K562 (cell line): ENCODE results near the gene STK17A.

ENCODE experiments used
- ARID4B ChIP-seq: sonication (generic); formaldehyde crosslinking; IDR thresholded peaks from 2 replicates; pipeline ENCODE4 v1.8.0; 2022; ENCODE audit warnings: mild to moderate bottlenecking, missing genetic modification reagents
- CTCF ChIP-seq, 3 experiments: IDR thresholded peaks in 2 of 3; conservative IDR thresholded peaks in 1 of 3; 2 replicates each; pipeline ENCODE4 v1.5.1; 2011 to 2012; ENCODE audit warnings: low read length in 3 of 3, mild to moderate bottlenecking in 3 of 3, control low read depth in 2 of 3, improper control_type of control experiment in 1 of 3, inconsistent platforms in 1 of 3, low read depth in 1 of 3, mixed read lengths in 1 of 3, moderate library complexity in 1 of 3; ENCODE audit not compliant: insufficient read depth in 2 of 3
- E2F8 ChIP-seq: fragments of 450-650 bp; IDR thresholded peaks from 2 replicates; pipeline ENCODE4 v1.7.1; 2018; ENCODE audit warnings: mild to moderate bottlenecking, low read depth; ENCODE audit not compliant: partially characterized antibody
- MEIS2 ChIP-seq: fragments of 450-650 bp; IDR thresholded peaks from 2 replicates; pipeline ENCODE4 v1.6.1; 2014; ENCODE audit warnings: mild to moderate bottlenecking; ENCODE audit not compliant: partially characterized antibody
- PRMT5 ChIP-seq: sonication (generic); formaldehyde crosslinking; IDR thresholded peaks from 2 replicates; pipeline ENCODE4 v1.5.0; 2020; ENCODE audit warnings: missing genetic modification reagents
- USF2 ChIP-seq: sonication (generic); formaldehyde crosslinking; IDR thresholded peaks from 2 replicates; pipeline ENCODE4 v1.5.0; 2020; ENCODE audit warnings: missing genetic modification reagents

GRCh38 chr7:43562383-43562782 lies 20.5 kb upstream of the STK17A start:
- TF ChIP-seq USF2 (CRISPR knock-in tag) (no peak), PRMT5 (CRISPR knock-in tag) (no peak), MEIS2 (no peak), ARID4B (CRISPR knock-in tag) (no peak), CTCF (IDR thresholded peaks at IDR 0.05 in 2 of 3, conservative IDR thresholded peaks at IDR 0.05 in 1 of 3; ENCODE audit: insufficient read depth in 2 of 3, low read depth in 1 of 3, low read length in 3 of 3) (no peak), E2F8 (no peak)
